Liver (tissue), 9 donors: ENCODE data around the gene AUNIP. TPM values are rescaled to one million over a fixed set of nuclear protein-coding genes. Genes with fewer than 3 reads are reported as not detected.

ENCODE experiments used
- DNase-seq: peaks from one replicate; pipeline ENCODE4 v3.0.0-alpha.2; 2017; ENCODE audit warnings: low spot score
- H3K27ac ChIP-seq, 2 donors: one replicate each; pipeline ENCODE4 v1.7.0; 2013; ENCODE audit warnings: inconsistent platforms in 2 of 2, low read length in 2 of 2, control low read depth in 1 of 2, low read depth in 1 of 2, mild to moderate bottlenecking in 1 of 2
- H3K27me3 ChIP-seq, 4 donors: one replicate each; pipeline versions ENCODE4 v1.6.1 to v1.7.0; 2013; ENCODE audit warnings: low read length in 3 of 4, inconsistent platforms in 1 of 4, mild to moderate bottlenecking in 1 of 4, moderate library complexity in 1 of 4; ENCODE audit not compliant: control insufficient read depth in 4 of 4, insufficient read depth in 4 of 4
- H3K36me3 ChIP-seq, 4 donors: one replicate each; pipeline versions ENCODE4 v1.6.1 to v1.7.0; 2013; ENCODE audit warnings: low read length in 3 of 4, mild to moderate bottlenecking in 3 of 4, low read depth in 1 of 4, moderate library complexity in 1 of 4; ENCODE audit not compliant: control insufficient read depth in 4 of 4, insufficient read depth in 3 of 4
- H3K4me1 ChIP-seq, 4 donors: one replicate each; pipeline versions ENCODE4 v1.6.1 to v1.7.0; 2013; ENCODE audit warnings: low read length in 3 of 4, mild to moderate bottlenecking in 3 of 4, moderate library complexity in 1 of 4; ENCODE audit not compliant: control insufficient read depth in 4 of 4, insufficient read depth in 4 of 4
- H3K4me3 ChIP-seq, 3 donors: one replicate each; pipeline versions ENCODE4 v1.6.1 to v1.7.0; 2013; ENCODE audit warnings: low read length in 3 of 3, control low read depth in 1 of 3, low read depth in 1 of 3, mild to moderate bottlenecking in 1 of 3
- H3K9ac ChIP-seq, 2 donors: one replicate each; pipeline ENCODE4 v1.7.0; 2013; ENCODE audit warnings: low read length in 2 of 2, mild to moderate bottlenecking in 2 of 2, moderate library complexity in 2 of 2, control low read depth in 1 of 2, low read depth in 1 of 2
- H3K9me3 ChIP-seq, 4 donors: one replicate each; pipeline versions ENCODE4 v1.6.1 to v1.7.0; 2013; ENCODE audit warnings: low read length in 3 of 4; ENCODE audit not compliant: control insufficient read depth in 4 of 4
- ATF3 ChIP-seq: IDR thresholded peaks from 2 replicates; pipeline ENCODE4 v1.6.1; 2016; ENCODE audit warnings: antibody characterized with exemption
- EGR1 ChIP-seq, 2 donors: IDR thresholded peaks; 2 replicates each; pipeline ENCODE4 v1.6.1; 2016 to 2018; ENCODE audit warnings: antibody characterized with exemption in 2 of 2, low read depth in 2 of 2
- FOXA1 ChIP-seq: IDR thresholded peaks from 2 replicates; pipeline ENCODE4 v1.6.1; 2016; ENCODE audit warnings: antibody characterized with exemption
- FOXA2 ChIP-seq: IDR thresholded peaks from 2 replicates; pipeline ENCODE4 v1.6.1; 2016; ENCODE audit warnings: antibody characterized with exemption
- GABPA ChIP-seq, 2 donors: IDR thresholded peaks in 1 of 2; conservative IDR thresholded peaks in 1 of 2; 2 replicates each; pipeline ENCODE4 v1.6.1; 2016; ENCODE audit warnings: antibody characterized with exemption in 2 of 2, mild to moderate bottlenecking in 1 of 2, moderate library complexity in 1 of 2
- HNF4A ChIP-seq, 2 donors: conservative IDR thresholded peaks; 2 replicates each; pipeline ENCODE4 v1.6.1; 2016; ENCODE audit warnings: antibody characterized with exemption in 2 of 2, mild to moderate bottlenecking in 2 of 2
- HNF4G ChIP-seq: IDR thresholded peaks from 2 replicates; pipeline ENCODE4 v1.6.1; 2016; ENCODE audit warnings: antibody characterized with exemption
- JUND ChIP-seq, 2 donors: IDR thresholded peaks; 2 replicates each; pipeline ENCODE4 v1.6.1; 2016; ENCODE audit warnings: antibody characterized with exemption in 2 of 2
- NR2F2 ChIP-seq: IDR thresholded peaks from 2 replicates; pipeline ENCODE4 v1.6.1; 2016; ENCODE audit warnings: antibody characterized with exemption
- RAD21 ChIP-seq, 2 donors: IDR thresholded peaks; 2 replicates each; pipeline ENCODE4 v1.6.1; 2016; ENCODE audit warnings: antibody characterized with exemption in 2 of 2, mild to moderate bottlenecking in 2 of 2
- REST ChIP-seq: IDR thresholded peaks from 2 replicates; pipeline ENCODE4 v1.6.1; 2016; ENCODE audit warnings: antibody characterized with exemption, mild to moderate bottlenecking
- RXRA ChIP-seq, 2 donors: IDR thresholded peaks; 2 replicates each; pipeline ENCODE4 v1.6.1; 2017 to 2018; ENCODE audit warnings: antibody characterized with exemption in 2 of 2, mild to moderate bottlenecking in 1 of 2
- SP1 ChIP-seq: IDR thresholded peaks from 2 replicates; pipeline ENCODE4 v1.6.1; 2018; ENCODE audit warnings: antibody characterized with exemption, mild to moderate bottlenecking
- TAF1 ChIP-seq: conservative IDR thresholded peaks from 2 replicates; pipeline ENCODE4 v1.6.1; 2016; ENCODE audit warnings: antibody characterized with exemption, mild to moderate bottlenecking
- YY1 ChIP-seq: IDR thresholded peaks from 2 replicates; pipeline ENCODE4 v1.6.1; 2016; ENCODE audit warnings: antibody characterized with exemption, mild to moderate bottlenecking
- WGBS: extraction: QIAGEN DNeasy Blood & Tissue Kit; methylation state at CpG from one replicate; pipeline ENCODE4 v1.1.7; 2013; 5-methylcytosine and 5-hydroxymethylcytosine counted together
- polyA plus RNA-seq, 2 donors: library from polyadenylated mRNA; stranded (reverse) in 1 of 2; unstranded in 1 of 2; fragments of 200-250 nt in 1 of 2; fragments of >200 nt in 1 of 2; fragmentation: Nextera tagmentation in 1 of 2; extraction: Ambion mirVana in 1 of 2; gene quantifications; one replicate each; pipeline versions ENCODE4 v1.2.1 to v1.2.3, GENCODE V29; 2013 to 2015
- total RNA-seq, 2 donors: library from RNA; depleted of rRNA; stranded (reverse); fragments of >200 nt; gene quantifications; one replicate each; pipeline ENCODE4 v1.2.3, GENCODE V29; 2014
- TF ChIP-seq, protein P1 (sequence below): IDR thresholded peaks from 2 replicates; pipeline ENCODE4 v1.6.1; 2016; ENCODE audit warnings: antibody characterized with exemption
- TF ChIP-seq, protein P2 (sequence below): IDR thresholded peaks from 2 replicates; pipeline ENCODE4 v1.6.1; 2016; ENCODE audit warnings: antibody characterized with exemption
- TF ChIP-seq, protein P3 (sequence below): fragments of 150-350 bp; IDR thresholded peaks from 2 replicates; pipeline ENCODE4 v1.5.1; 2017; ENCODE audit warnings: improper control_type of control experiment, low read depth, low read length; ENCODE audit not compliant: missing input control
- donor health status: healthy.
- donor health status: healthy.
- donor health status: healthy.
- donor health status: healthy.
- donor health status: healthy.

Gene AUNIP
- total and polyA plus RNA-seq, 4 donors: 0.18 to 9.0 (median 0.56) TPM; not detected in 1

DNA sequence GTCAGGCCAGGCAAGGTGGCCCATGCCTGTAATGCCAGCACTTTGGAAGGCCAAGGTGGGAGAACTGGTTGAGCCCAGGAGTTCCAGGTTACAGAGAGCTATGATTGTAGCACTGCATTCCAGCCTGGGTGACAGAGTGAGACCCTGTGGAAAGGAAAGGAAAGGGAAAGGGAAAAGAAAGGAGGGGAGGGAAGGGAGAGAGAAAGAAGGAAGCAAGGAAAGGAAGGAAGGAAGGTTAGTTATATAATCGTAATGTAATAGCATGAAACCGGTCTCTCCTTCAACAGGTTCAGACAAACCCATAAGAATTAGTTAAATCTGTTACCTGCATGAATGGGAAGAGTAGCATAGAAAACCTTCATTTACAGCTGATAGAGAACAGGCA is 17.4 kb upstream of the AUNIP start (continued):
- TF ChIP-seq, protein P1, sequence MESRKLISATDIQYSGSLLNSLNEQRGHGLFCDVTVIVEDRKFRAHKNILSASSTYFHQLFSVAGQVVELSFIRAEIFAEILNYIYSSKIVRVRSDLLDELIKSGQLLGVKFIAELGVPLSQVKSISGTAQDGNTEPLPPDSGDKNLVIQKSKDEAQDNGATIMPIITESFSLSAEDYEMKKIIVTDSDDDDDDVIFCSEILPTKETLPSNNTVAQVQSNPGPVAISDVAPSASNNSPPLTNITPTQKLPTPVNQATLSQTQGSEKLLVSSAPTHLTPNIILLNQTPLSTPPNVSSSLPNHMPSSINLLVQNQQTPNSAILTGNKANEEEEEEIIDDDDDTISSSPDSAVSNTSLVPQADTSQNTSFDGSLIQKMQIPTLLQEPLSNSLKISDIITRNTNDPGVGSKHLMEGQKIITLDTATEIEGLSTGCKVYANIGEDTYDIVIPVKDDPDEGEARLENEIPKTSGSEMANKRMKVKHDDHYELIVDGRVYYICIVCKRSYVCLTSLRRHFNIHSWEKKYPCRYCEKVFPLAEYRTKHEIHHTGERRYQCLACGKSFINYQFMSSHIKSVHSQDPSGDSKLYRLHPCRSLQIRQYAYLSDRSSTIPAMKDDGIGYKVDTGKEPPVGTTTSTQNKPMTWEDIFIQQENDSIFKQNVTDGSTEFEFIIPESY: no peak
- TF ChIP-seq JUND (IDR thresholded peaks at IDR 0.05): no peak
- TF ChIP-seq GABPA (IDR thresholded peaks at IDR 0.05 in 1 of 2, conservative IDR thresholded peaks at IDR 0.05 in 1 of 2): no peak
- TF ChIP-seq FOXA1: no peak
- TF ChIP-seq NR2F2: no peak

DNA sequence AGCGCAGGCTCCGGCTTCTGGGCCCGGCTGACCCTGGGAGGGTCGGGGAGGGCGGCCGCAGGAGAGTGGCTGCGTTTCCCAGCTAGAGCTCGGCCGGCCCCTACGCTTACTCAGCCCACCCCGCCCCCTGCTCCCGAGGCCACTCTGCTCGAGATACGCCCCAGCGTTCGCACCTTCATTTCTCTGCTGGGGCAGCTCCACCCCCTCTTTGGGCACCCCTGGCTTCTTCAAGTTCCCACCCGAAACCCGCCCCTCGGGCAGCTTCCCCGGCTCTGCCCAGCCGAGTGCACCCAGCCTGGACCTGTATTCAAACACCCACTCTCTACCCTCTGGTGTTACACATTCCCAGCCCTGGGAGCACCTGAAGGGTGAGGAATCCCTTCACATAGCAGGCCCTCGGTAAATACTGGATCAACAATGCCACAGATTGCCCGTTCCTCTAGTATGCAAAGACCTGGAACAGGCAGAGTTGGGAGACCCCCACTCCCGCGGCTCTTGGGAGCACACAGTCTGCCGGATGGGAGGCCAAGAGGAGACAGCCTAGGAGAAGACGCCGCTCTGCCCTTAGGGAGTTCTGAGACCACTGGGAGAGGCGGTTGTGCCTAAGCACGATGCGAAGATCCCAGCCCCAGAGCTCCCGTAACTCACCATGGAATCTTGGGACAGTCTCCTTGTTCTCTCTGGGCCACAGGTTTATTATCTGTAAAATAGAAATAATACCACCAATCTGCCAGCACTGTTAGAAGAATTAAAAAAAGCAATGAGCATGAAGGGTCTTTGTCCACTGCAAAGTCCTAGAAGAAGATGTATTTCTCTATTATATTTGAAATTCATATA is 16.8 kb upstream of the AUNIP start:
- H3K4me1 ChIP-seq: peaks cover 18 to 65% (median 55%) of the 10 kb centered on the region in 4 donors
- 39% methylated on average over 32 of the region's 32 CpGs for WGBS
- H3K27ac ChIP-seq: peak overlapping the region; percentile 58
- DNase-seq: no peak
- peak overlapping the region; percentile 7 to 57 for H3K9ac ChIP-seq
- H3K4me3 ChIP-seq: peak overlapping the region in 2 of 3 donors; percentile 45 to 59
- no peaks in the 10 kb centered on the region for H3K36me3 ChIP-seq
- H3K27me3 ChIP-seq: no peaks in the 10 kb centered on the region
- no peaks in the 10 kb centered on the region for H3K9me3 ChIP-seq
- TF ChIP-seq, protein P2, sequence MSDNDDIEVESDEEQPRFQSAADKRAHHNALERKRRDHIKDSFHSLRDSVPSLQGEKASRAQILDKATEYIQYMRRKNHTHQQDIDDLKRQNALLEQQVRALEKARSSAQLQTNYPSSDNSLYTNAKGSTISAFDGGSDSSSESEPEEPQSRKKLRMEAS: no peak
- TF ChIP-seq HNF4A (conservative IDR thresholded peaks at IDR 0.05) (no peak), FOXA2 (no peak), GABPA (IDR thresholded peaks at IDR 0.05 in 1 of 2, conservative IDR thresholded peaks at IDR 0.05 in 1 of 2) (no peak), FOXA1 (no peak), SP1 (no peak), JUND (IDR thresholded peaks at IDR 0.05) (no peak), EGR1 (IDR thresholded peaks at IDR 0.05; ENCODE audit: low read depth in 2 of 2) (no peak), HNF4G (no peak), ATF3 (no peak), YY1 (no peak), RXRA (IDR thresholded peaks at IDR 0.05) (no peak), REST (no peak), TAF1 (no peak), RAD21 (IDR thresholded peaks at IDR 0.05) (no peak), NR2F2 (no peak)
- TF ChIP-seq, protein P3, sequence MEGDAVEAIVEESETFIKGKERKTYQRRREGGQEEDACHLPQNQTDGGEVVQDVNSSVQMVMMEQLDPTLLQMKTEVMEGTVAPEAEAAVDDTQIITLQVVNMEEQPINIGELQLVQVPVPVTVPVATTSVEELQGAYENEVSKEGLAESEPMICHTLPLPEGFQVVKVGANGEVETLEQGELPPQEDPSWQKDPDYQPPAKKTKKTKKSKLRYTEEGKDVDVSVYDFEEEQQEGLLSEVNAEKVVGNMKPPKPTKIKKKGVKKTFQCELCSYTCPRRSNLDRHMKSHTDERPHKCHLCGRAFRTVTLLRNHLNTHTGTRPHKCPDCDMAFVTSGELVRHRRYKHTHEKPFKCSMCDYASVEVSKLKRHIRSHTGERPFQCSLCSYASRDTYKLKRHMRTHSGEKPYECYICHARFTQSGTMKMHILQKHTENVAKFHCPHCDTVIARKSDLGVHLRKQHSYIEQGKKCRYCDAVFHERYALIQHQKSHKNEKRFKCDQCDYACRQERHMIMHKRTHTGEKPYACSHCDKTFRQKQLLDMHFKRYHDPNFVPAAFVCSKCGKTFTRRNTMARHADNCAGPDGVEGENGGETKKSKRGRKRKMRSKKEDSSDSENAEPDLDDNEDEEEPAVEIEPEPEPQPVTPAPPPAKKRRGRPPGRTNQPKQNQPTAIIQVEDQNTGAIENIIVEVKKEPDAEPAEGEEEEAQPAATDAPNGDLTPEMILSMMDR: no peak
- TF ChIP-seq, protein P1: no peak
